H1 (cell line): ENCODE data around the gene VOPP1. TPM values are rescaled to one million over a fixed set of nuclear protein-coding genes. Genes with fewer than 3 reads are reported as not detected.

Experiments
- CTCF ChIA-PET: fragments of 300-600 bp; sonication (Branson Sonifier 250); formaldehyde crosslinking; loops from one replicate; lab custom pipeline; 2021; ENCODE audit not compliant: partially characterized antibody; lab: Charles Lee
- POLR2A ChIA-PET: fragments of 300-600 bp; sonication (Branson Sonifier 250); formaldehyde crosslinking; loops from one replicate; lab custom pipeline; 2021; ENCODE audit warnings: inconsistent platforms; ENCODE audit not compliant: partially characterized antibody; lab: Charles Lee
- DNase-seq, 2 experiments: peaks; one replicate each; pipeline versions ENCODE4 v3.0.0 to v3.0.0-alpha.2; 2010 to 2022; ENCODE audit warnings: low spot score in 2 of 2, low read depth in 1 of 2, mixed read lengths in 1 of 2
- FAIRE-seq: peaks from 2 replicates; lab custom pipeline; 2011; peaks lifted over from hg19 to GRCh38; lab: Jason Lieb, UNC
- H2AFZ ChIP-seq: 2 replicates; pipeline ENCODE4 v1.8.1; 2012; ENCODE audit warnings: low read length, inconsistent platforms
- H2AK5ac ChIP-seq: 2 replicates; pipeline ENCODE4 v1.6.1; 2013; ENCODE audit warnings: low read depth, low read length
- H2BK120ac ChIP-seq: replicated peaks from 2 replicates; pipeline ENCODE3; 2013; ENCODE audit warnings: low read depth, low read length, inconsistent platforms
- H2BK12ac ChIP-seq: 2 replicates; pipeline ENCODE4 v1.6.1; 2013; ENCODE audit warnings: low read depth, low read length
- H2BK15ac ChIP-seq: 2 replicates; pipeline ENCODE4 v1.6.1; 2013; ENCODE audit warnings: low read length
- H2BK20ac ChIP-seq: 2 replicates; pipeline ENCODE4 v1.6.1; 2013; ENCODE audit warnings: low read length
- H2BK5ac ChIP-seq: 2 replicates; pipeline ENCODE4 v1.6.1; 2013; ENCODE audit warnings: low read depth, low read length
- H3K14ac ChIP-seq: 2 replicates; pipeline ENCODE4 v1.6.1; 2013; ENCODE audit warnings: inconsistent platforms; ENCODE audit not compliant: insufficient read length
- H3K18ac ChIP-seq: 2 replicates; pipeline ENCODE4 v1.6.1; 2013; ENCODE audit warnings: low read length; ENCODE audit errors: extremely low read depth
- H3K23ac ChIP-seq: 2 replicates; pipeline ENCODE4 v1.6.1; 2013; ENCODE audit warnings: inconsistent platforms; ENCODE audit not compliant: insufficient read length
- H3K23me2 ChIP-seq: 2 replicates; pipeline ENCODE4 v1.6.1; 2013; ENCODE audit warnings: low read depth, low read length
- H3K27ac ChIP-seq: 2 replicates; pipeline ENCODE4 v1.6.1; 2011; ENCODE audit warnings: low read depth, low read length, inconsistent platforms
- H3K27me3 ChIP-seq, 4 experiments: replicated peaks in 1 of 4; 1 replicate in 1 of 4; 2 replicates in 3 of 4; pipeline versions ENCODE4 v1.6.1 to v1.8.1; 2011 to 2013; ENCODE audit warnings: low read length in 3 of 4, mild to moderate bottlenecking in 3 of 4, inconsistent platforms in 2 of 4, mixed read lengths in 2 of 4, moderate library complexity in 1 of 4; ENCODE audit not compliant: control insufficient read depth in 3 of 4, insufficient read depth in 3 of 4; ENCODE audit errors: extremely low read depth in 1 of 4
- H3K36me3 ChIP-seq, 4 experiments: 2 replicates each; pipeline versions ENCODE4 v1.6.1 to v1.8.1; 2011 to 2013; ENCODE audit warnings: mild to moderate bottlenecking in 4 of 4, low read length in 3 of 4, moderate library complexity in 2 of 4, control low read depth in 1 of 4, inconsistent platforms in 1 of 4; ENCODE audit not compliant: insufficient read depth in 4 of 4, control insufficient read depth in 2 of 4
- H3K4ac ChIP-seq: replicated peaks from 2 replicates; pipeline ENCODE3; 2013; ENCODE audit warnings: low read length, low read depth, mixed read lengths, inconsistent platforms; ENCODE audit not compliant: insufficient read length
- H3K4me1 ChIP-seq, 4 experiments: replicated peaks in 1 of 4; 1 replicate in 1 of 4; 2 replicates in 3 of 4; pipeline versions ENCODE4 v1.6.1 to v1.8.1; 2011 to 2013; ENCODE audit warnings: low read length in 3 of 4, inconsistent platforms in 2 of 4, mixed read lengths in 1 of 4; ENCODE audit not compliant: insufficient read depth in 4 of 4, control insufficient read depth in 3 of 4
- H3K4me2 ChIP-seq, 2 experiments: 2 replicates each; pipeline versions ENCODE4 v1.6.1 to v1.8.1; 2011 to 2013; ENCODE audit warnings: low read depth in 2 of 2, low read length in 2 of 2, control low read depth in 1 of 2, inconsistent platforms in 1 of 2, mild to moderate bottlenecking in 1 of 2; ENCODE audit not compliant: insufficient read depth in 1 of 2
- H3K4me3 ChIP-seq, 4 experiments: fragments of 200-600, 300-600 bp in 1 of 4; sonication (generic), shearing (Covaris generic), sonication (Bioruptor Twin) in 1 of 4; 2 replicates each; pipeline versions ENCODE4 v1.5.1 to v1.8.1; 2011 to 2016; ENCODE audit warnings: low read length in 4 of 4, low read depth in 3 of 4, control low read depth in 2 of 4, inconsistent platforms in 2 of 4, mild to moderate bottlenecking in 2 of 4, mixed read lengths in 1 of 4, moderate library complexity in 1 of 4; ENCODE audit not compliant: insufficient read depth in 2 of 4; ENCODE audit errors: extremely low read depth in 1 of 4
- H3K56ac ChIP-seq: replicated peaks from 2 replicates; pipeline ENCODE3; 2013; ENCODE audit warnings: low read depth, mild to moderate bottlenecking, mixed read lengths, low read length, inconsistent platforms; ENCODE audit not compliant: insufficient read length
- H3K79me1 ChIP-seq: 2 replicates; pipeline ENCODE4 v1.6.1; 2013; ENCODE audit warnings: low read depth, low read length, control low read depth
- H3K79me2 ChIP-seq, 2 experiments: 2 replicates each; pipeline versions ENCODE4 v1.6.1 to v1.8.1; 2012 to 2013; ENCODE audit warnings: low read length in 2 of 2, mild to moderate bottlenecking in 2 of 2, inconsistent platforms in 1 of 2; ENCODE audit not compliant: insufficient read depth in 2 of 2, control insufficient read depth in 1 of 2
- H3K9ac ChIP-seq, 4 experiments: replicated peaks in 1 of 4; 1 replicate in 1 of 4; 2 replicates in 3 of 4; pipeline versions ENCODE4 v1.6.1 to v1.8.1; 2011 to 2013; ENCODE audit warnings: low read depth in 3 of 4, low read length in 3 of 4, control low read depth in 2 of 4, mild to moderate bottlenecking in 2 of 4, moderate library complexity in 2 of 4, inconsistent platforms in 1 of 4; ENCODE audit errors: extremely low read depth in 1 of 4
- H3K9me3 ChIP-seq, 2 experiments: 2 replicates each; pipeline versions ENCODE4 v1.6.1 to v1.8.1; 2012 to 2013; ENCODE audit warnings: mild to moderate bottlenecking in 2 of 2, moderate library complexity in 2 of 2, control low read depth in 1 of 2, inconsistent platforms in 1 of 2, low read depth in 1 of 2, low read length in 1 of 2, mixed read lengths in 1 of 2; ENCODE audit not compliant: insufficient read depth in 2 of 2
- H4K20me1 ChIP-seq, 2 experiments: replicated peaks in 1 of 2; 2 replicates each; pipeline versions ENCODE3 to v1.8.1; 2011 to 2013; ENCODE audit warnings: inconsistent platforms in 2 of 2, low read length in 2 of 2, mild to moderate bottlenecking in 1 of 2; ENCODE audit not compliant: insufficient read depth in 2 of 2, control insufficient read depth in 1 of 2
- H4K5ac ChIP-seq: 2 replicates; pipeline ENCODE4 v1.6.1; 2013; ENCODE audit warnings: low read length, low read depth, mixed read lengths, inconsistent platforms; ENCODE audit not compliant: insufficient read length
- H4K8ac ChIP-seq: 2 replicates; pipeline ENCODE4 v1.8.0; 2013; ENCODE audit warnings: mild to moderate bottlenecking, moderate library complexity, low read length, inconsistent platforms; ENCODE audit not compliant: insufficient read depth; ENCODE audit errors: extremely low read depth
- H4K91ac ChIP-seq: replicated peaks from 2 replicates; pipeline ENCODE3; 2013; ENCODE audit warnings: low read length, mixed read lengths, inconsistent platforms; ENCODE audit not compliant: insufficient read length
- CBX5 ChIP-seq: fragments of 300-800, 300-1000 bp; sonication (generic); IDR thresholded peaks from 2 replicates; pipeline ENCODE4 v1.7.1; 2016; ENCODE audit warnings: antibody characterized with exemption, low read length, low read depth
- CHD1 ChIP-seq: IDR thresholded peaks from 2 replicates; pipeline ENCODE4 v1.6.1; 2012; ENCODE audit warnings: low read depth, low read length, improper control_type of control experiment
- POU5F1 ChIP-seq: IDR thresholded peaks from 2 replicates; pipeline ENCODE4 v1.6.1; 2011; ENCODE audit warnings: low read depth, mild to moderate bottlenecking, low read length, moderate library complexity
- RBBP5 ChIP-seq: IDR thresholded peaks from 2 replicates; pipeline ENCODE4 v1.7.1; 2012; ENCODE audit warnings: low read depth, mild to moderate bottlenecking, inconsistent platforms, low read length, moderate library complexity, borderline replicate concordance
- RXRA ChIP-seq: IDR thresholded peaks from 2 replicates; pipeline ENCODE4 v1.6.1; 2011; ENCODE audit warnings: low read depth, mild to moderate bottlenecking, low read length, moderate library complexity; ENCODE audit not compliant: insufficient read depth
- SIRT6 ChIP-seq: IDR thresholded peaks from one replicate; pipeline ENCODE4 v1.7.1; 2012; ENCODE audit warnings: low read length, inconsistent platforms
- TCF12 ChIP-seq: IDR thresholded peaks from 2 replicates; pipeline ENCODE4 v1.6.1; 2011; ENCODE audit warnings: low read depth, mild to moderate bottlenecking, low read length
- WGBS, 2 experiments: shearing (Covaris generic) in 1 of 2; methylation state at CpG; one replicate each; pipeline versions ENCODE4 v1.1.6 to v1.1.7; 2013 to 2015; ENCODE audit warnings: low lambda C conversion rate in 2 of 2, mixed read lengths in 2 of 2, inconsistent platforms in 1 of 2, low coverage in 1 of 2, missing lambda C conversion rate in 1 of 2; ENCODE audit not compliant: insufficient replicate concordance in 2 of 2, insufficient coverage in 1 of 2, insufficient read length in 1 of 2; ENCODE audit errors: extremely low coverage in 1 of 2, missing lambda C conversion rate in 1 of 2; 5-methylcytosine and 5-hydroxymethylcytosine counted together
- polyA plus RNA-seq, 7 experiments: library from polyadenylated mRNA; depleted of rRNA in 3 of 7; stranded (reverse) in 5 of 7; unstranded in 2 of 7; fragments of >200 nt in 5 of 7; fragments of 200-250 nt in 2 of 7; gene quantifications; 1 replicate in 5 of 7; 2 replicates in 1 of 7; 4 replicates in 1 of 7; pipeline versions ENCODE4 v1.2.1 to v1.2.3, GENCODE V29; 2011 to 2013; ENCODE audit warnings: missing spikeins in 2 of 7, mixed read lengths in 2 of 7
- total RNA-seq: library from RNA; stranded (reverse); fragmentation: NEBNext Ultra II Directional; extraction: Animal tissue kit (Norgen Biotek cat#: 25700); gene quantifications from 2 replicates; pipeline ENCODE4 v1.2.1, GENCODE V29; 2021
- TF ChIP-seq, protein P1 (sequence below): IDR thresholded peaks from 2 replicates; pipeline ENCODE4 v1.6.1; 2012; ENCODE audit warnings: inconsistent platforms

The VOPP1 gene
- total and polyA plus RNA-seq, 2 of the 8 experiments (the other 6 are each of a cell fraction or from before 2014, with no cell fraction given), result 44.7 to 83.0 TPM

- no peak overlapping the region for H4K91ac ChIP-seq
- H4K20me1 ChIP-seq, result peaks cover 6 to 19% of the 10 kb centered on the region in 2 experiments
- no peaks in the 10 kb centered on the region for H3K23me2 ChIP-seq
- no peak overlapping the region for H3K4me2 ChIP-seq
- H3K27ac ChIP-seq, result no peak overlapping the region
- H4K8ac ChIP-seq, result no peak overlapping the region
- peaks cover 0 to 14% (median 8%) of the 10 kb centered on the region in 4 experiments; a peak in 6 of 7 replicates for H3K4me1 ChIP-seq
- no peak overlapping the region for H2BK120ac ChIP-seq
- no peak overlapping the region for H3K14ac ChIP-seq
- H3K56ac ChIP-seq, result no peak overlapping the region
- WGBS, 2 experiments, result 87% methylated on average over 11 of the region's 12 CpGs; no CpG with 5 or more reads in 1 of the 2 experiments
- no peak overlapping the region for H3K23ac ChIP-seq
- H3K9ac ChIP-seq, result no peak overlapping the region
- no peaks in the 10 kb centered on the region for H3K9me3 ChIP-seq
- no peak overlapping the region for H3K18ac ChIP-seq
- no peak overlapping the region for H3K4me3 ChIP-seq
- H2BK20ac ChIP-seq, result no peak overlapping the region
- H3K4ac ChIP-seq, result no peak overlapping the region
- DNase-seq (no peak), FAIRE-seq (no peak)
- peaks cover 4% of the 10 kb centered on the region; the same call in 1 of the 2 replicates for H3K79me1 ChIP-seq
- H3K36me3 ChIP-seq, result peaks cover 0 to 16% (median 8%) of the 10 kb centered on the region in 4 experiments; a peak in 4 of 8 replicates
- no peak overlapping the region for H2BK15ac ChIP-seq
- no peak overlapping the region for H2AK5ac ChIP-seq
- CTCF ChIA-PET, result interaction anchor here (1.0 to 1.5 kb wide), 2 partner anchors 8 to 94 kb away, joined by 3 to 6 read pairs; no protein-coding TSS in a partner anchor
- H2BK5ac ChIP-seq, result no peak overlapping the region
- H2BK12ac ChIP-seq, result no peak overlapping the region
- no peaks in the 10 kb centered on the region for H3K27me3 ChIP-seq
- POLR2A ChIA-PET, result interaction anchor here (0.7 to 1.0 kb wide), 3 partner anchors 9 to 50 kb away, joined by 3 read pairs; no protein-coding TSS in a partner anchor
- H2AFZ ChIP-seq, result no peak overlapping the region
- H3K79me2 ChIP-seq, result peaks cover 0 to 17% of the 10 kb centered on the region in 2 experiments; a peak in 1 of 4 replicates
- H4K5ac ChIP-seq, result no peak overlapping the region
- TF ChIP-seq RBBP5 (no peak), CHD1 (no peak), POU5F1 (no peak), RXRA (no peak), TCF12 (no peak), CBX5 (no peak), SIRT6 (no peak)
- TF ChIP-seq, protein P1, sequence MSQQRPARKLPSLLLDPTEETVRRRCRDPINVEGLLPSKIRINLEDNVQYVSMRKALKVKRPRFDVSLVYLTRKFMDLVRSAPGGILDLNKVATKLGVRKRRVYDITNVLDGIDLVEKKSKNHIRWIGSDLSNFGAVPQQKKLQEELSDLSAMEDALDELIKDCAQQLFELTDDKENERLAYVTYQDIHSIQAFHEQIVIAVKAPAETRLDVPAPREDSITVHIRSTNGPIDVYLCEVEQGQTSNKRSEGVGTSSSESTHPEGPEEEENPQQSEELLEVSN, result no peak
These were observed 55.1 kb downstream of the VOPP1 start for GRCh38 chr7:55517191-55517633.
